GM10266 (cell line): ENCODE data around the gene DDT.
"Not testable (repeated sequence)": the region's sequence is repeated elsewhere in the genome, so short reads cannot be mapped to it uniquely, and the experiment has no call there.

ENCODE experiments used
- DNase-seq: peaks from one replicate; pipeline ENCODE4 v3.0.0; 2012; ENCODE audit errors: extremely low spot score
- TF ChIP-seq, protein P1 (sequence below): IDR thresholded peaks from 2 replicates; pipeline ENCODE4 v1.5.1; 2012; ENCODE audit warnings: mild to moderate bottlenecking, low read depth; ENCODE audit not compliant: control insufficient read depth, insufficient read depth; ENCODE audit errors: missing control alignments

DDT gene

DNA sequence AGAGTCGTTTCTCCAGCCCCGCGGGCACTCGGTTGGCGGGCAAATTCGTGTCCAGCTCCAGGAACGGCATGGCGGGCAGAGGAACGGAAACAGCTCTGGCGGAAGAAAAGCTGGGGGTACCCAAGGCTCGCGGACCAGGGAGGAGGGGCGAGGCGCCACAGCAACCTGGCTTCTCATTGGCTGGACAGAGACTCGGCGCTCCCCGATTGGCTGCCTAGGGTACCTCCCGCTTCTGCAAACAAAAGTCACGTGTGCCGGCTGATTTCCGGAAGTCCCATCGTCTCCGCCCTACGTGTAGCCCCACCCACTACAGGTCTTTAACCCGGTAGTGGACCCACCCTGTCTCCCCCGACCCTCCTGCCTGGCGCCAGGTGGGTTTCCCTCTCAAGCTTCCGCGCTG is at the start of gene DDT:
Gene DDT, minus strand, starts transcription at position 97 of the 400 bp plus-strand sequence. Its CDS starts 27 bp downstream, at position 70.
- not testable (repeated sequence) for DNase-seq

DNA sequence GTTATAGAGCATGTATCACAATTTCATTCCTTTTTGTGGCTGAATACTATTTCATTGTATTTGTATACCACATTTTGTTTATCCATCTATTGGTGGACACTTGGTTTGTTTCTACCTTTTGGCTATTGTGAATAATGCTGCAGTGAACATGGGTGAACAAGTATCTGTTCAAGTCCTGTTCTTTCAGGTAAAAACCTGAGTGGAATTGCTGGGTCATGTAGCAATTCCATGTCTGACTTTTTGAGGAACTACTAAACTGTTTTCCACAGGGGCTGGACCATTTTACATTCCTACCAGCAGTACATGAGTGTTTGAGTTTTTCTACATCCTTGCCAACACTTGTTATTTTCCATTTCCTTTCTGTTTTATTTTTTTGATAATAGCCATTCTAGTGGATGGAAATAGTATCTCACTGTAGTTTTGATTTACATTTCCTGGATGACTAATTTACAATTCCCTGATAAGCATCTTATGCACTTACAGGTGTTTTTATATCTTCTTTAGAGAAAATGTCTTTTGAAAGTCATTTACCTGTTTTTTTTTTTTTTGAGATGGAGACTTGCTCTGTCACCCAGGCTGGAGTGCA is 49.1 kb upstream of the DDT start:
- DNase-seq = no peak
- TF ChIP-seq, protein P1, sequence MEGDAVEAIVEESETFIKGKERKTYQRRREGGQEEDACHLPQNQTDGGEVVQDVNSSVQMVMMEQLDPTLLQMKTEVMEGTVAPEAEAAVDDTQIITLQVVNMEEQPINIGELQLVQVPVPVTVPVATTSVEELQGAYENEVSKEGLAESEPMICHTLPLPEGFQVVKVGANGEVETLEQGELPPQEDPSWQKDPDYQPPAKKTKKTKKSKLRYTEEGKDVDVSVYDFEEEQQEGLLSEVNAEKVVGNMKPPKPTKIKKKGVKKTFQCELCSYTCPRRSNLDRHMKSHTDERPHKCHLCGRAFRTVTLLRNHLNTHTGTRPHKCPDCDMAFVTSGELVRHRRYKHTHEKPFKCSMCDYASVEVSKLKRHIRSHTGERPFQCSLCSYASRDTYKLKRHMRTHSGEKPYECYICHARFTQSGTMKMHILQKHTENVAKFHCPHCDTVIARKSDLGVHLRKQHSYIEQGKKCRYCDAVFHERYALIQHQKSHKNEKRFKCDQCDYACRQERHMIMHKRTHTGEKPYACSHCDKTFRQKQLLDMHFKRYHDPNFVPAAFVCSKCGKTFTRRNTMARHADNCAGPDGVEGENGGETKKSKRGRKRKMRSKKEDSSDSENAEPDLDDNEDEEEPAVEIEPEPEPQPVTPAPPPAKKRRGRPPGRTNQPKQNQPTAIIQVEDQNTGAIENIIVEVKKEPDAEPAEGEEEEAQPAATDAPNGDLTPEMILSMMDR = no peak

DNA sequence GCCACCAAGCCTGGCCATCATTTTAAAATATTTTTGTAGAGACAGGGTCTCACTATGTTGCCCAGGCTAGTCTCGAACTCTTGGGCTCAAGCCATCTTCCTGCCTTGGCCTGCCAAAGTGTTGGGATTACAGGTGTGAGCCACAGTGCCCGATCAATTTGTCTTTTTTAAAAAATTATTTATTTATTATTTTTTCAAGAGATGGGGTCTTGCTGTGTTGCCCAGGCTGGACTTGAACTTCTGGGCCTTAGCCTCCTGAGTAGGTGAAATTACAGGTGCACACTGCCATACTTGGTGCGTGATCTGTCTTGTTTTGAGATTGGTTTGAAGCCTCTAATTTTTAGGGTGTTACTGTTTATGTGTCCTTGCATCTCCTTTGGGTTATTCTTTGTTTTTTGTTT is 47.1 kb upstream of the DDT start:
- TF ChIP-seq, protein P1 = no peak
- no peak for DNase-seq

DNA sequence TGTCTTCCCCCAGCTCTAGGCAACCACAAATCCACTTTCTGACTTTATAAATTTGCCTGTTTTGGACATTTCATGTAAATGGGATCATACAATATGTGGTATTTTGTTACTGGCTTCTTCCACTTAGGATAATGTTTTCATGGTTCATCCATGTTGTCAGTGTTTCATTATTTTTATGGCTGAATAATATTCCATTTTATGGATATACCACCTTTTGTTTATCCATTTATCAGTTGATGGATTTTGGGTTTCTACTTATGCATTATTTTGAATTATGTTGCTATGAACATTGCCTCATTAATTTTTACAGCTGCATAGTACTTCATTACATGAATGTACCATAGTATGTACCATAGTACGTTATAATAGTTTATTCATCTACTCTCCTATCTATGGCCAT is 41.9 kb upstream of the DDT start:
- TF ChIP-seq, protein P1 = no peak
- no peak for DNase-seq

DNA sequence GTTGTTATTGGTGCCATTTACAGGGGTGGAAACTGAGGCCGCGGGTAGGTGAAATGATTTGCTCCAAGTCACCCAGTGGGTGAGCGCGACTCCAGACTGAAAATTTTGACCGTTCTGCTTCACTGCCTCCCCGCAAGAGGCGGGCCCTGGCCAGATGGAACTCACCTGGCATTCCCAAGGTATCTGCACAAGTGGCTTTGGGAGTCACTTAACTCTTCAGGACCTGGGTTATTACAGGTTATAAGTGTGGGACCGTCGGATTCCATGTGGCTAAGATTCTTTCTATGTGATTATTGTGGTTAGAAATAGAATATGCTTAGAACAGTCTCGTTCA is 37.5 kb upstream of the DDT start:
- DNase-seq = no peak

DNA sequence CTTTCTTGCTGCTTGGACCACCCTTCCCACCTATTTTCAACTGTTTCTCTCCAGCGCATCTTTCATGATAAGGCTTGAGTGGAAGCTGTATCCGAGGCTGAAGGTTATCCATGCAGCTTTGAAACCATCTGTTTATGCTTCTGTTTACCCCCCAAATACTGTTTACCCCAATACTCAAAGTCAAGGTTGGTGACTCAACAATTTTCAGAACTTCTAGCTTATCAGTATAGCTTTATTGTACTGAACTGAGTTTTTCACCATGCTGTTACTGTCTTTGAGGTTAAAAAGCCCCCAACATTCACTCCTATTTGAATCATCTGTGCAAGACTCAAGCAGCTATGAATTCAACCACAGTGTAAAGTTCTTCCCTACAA is 35.8 kb upstream of the DDT start:
- TF ChIP-seq, protein P1 = no peak

More for the DNA sequence above, 37.5 kb upstream of the DDT start:
- TF ChIP-seq, protein P1 = no peak

DNA sequence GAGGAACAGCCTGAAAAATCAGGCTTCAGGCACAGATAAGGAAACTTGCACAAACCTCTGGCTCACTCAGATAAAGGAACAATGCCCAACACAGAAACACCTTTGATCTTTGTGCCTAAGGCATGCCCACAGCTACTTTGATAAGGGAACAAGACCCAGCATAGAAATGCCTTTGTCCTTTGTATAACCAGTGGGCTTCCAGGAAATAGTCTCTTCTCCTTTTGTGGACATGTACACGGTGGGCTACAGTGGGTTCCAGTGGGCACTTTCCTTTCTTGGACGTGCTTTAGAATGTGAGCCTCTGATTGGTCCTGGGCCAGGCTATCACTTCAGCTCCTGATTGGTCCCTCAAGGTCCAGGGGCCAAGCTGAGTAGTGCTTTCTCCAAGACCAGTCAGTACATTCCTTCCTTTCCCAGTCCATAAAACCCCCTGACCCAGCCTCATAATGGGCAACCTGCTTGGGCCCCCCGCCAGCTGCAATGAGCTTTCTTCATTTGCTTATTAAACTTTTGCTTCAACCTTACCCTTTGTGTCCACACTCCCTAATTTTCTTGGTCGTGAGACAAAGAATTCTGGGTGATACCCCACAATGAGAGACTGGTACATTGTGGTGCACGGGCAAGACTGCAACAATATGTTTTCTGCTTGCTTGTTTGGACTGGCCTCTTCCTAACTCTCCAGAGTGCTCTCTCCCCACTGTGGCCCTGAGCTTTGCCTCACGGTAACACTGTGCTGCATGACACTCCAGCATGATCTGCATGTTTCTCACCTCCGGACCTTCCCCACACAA is 35.2 kb upstream of the DDT start:
- TF ChIP-seq, protein P1 = no peak

More for the DNA sequence above, 35.8 kb upstream of the DDT start:
- DNase-seq = no peak

More for the DNA sequence above, 35.2 kb upstream of the DDT start:
- DNase-seq = no peak
